Lower leg skin (tissue), 3 donors: ENCODE results near the gene HSD17B12.

Experiments
- POLR2A ChIP-seq, 2 donors: fragments of 450-650 bp; IDR thresholded peaks; one replicate each; pipeline ENCODE4 v1.6.1; 2016 to 2017; ENCODE audit warnings: antibody characterized with exemption in 2 of 2, mild to moderate bottlenecking in 1 of 2, moderate library complexity in 1 of 2
- TF ChIP-seq, protein P1 (sequence below), 3 donors: fragments of 450-650 bp; IDR thresholded peaks; one replicate each; pipeline ENCODE4 v1.5.1; 2016; ENCODE audit warnings: antibody characterized with exemption in 3 of 3, mild to moderate bottlenecking in 3 of 3, moderate library complexity in 2 of 3

DNA sequence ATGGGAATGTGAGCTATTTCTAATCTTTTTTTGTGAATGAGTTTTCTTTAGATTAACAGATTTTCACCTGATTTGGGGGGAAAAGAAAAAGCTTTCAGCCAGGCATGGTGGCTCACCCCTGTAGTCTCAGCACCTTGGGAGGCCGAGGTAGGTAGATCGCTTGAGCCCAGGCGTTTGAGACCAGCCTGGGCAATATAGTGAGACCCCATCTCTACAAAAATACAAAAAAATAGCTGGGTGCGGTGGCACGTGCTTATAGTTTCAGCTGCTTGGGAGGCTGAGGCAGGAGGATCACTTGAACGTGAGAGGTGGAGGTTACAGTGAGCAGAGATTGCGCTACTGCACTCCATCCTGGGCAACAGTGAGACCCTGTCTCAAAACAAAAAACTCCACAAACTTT is 92.2 kb downstream of the HSD17B12 start:
- no peak for TF ChIP-seq POLR2A (IDR thresholded peaks at IDR 0.05)
- TF ChIP-seq, protein P1, sequence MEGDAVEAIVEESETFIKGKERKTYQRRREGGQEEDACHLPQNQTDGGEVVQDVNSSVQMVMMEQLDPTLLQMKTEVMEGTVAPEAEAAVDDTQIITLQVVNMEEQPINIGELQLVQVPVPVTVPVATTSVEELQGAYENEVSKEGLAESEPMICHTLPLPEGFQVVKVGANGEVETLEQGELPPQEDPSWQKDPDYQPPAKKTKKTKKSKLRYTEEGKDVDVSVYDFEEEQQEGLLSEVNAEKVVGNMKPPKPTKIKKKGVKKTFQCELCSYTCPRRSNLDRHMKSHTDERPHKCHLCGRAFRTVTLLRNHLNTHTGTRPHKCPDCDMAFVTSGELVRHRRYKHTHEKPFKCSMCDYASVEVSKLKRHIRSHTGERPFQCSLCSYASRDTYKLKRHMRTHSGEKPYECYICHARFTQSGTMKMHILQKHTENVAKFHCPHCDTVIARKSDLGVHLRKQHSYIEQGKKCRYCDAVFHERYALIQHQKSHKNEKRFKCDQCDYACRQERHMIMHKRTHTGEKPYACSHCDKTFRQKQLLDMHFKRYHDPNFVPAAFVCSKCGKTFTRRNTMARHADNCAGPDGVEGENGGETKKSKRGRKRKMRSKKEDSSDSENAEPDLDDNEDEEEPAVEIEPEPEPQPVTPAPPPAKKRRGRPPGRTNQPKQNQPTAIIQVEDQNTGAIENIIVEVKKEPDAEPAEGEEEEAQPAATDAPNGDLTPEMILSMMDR (IDR thresholded peaks at IDR 0.05), result no peak
